IMR-90 (cell line): ENCODE measurements around the gene HYCC2. TPM values are rescaled to one million over a fixed set of nuclear protein-coding genes. Genes with fewer than 3 reads are reported as not detected.

Experiments used
- ATAC-seq: fragments of 200-7000 bp; cut with Tn5 transposase; 2 replicates; pipeline ENCODE4 v1.9.1; 2020; ENCODE audit warnings: low read depth, mild to moderate bottlenecking, moderate library complexity
- BruUV-seq: library from RNA; stranded (reverse); fragments of 400-500 nt; replicated peaks from 2 replicates; lab custom pipeline; 2021; lab: Mats Ljungman, UMichigan
- CTCF ChIA-PET: fragments of 300-600 bp; formaldehyde crosslinking; extraction: SDS; loops from one replicate; lab custom pipeline; 2021; ENCODE audit warnings: antibody characterized with exemption; lab: Yijun Ruan, JAX
- POLR2A ChIA-PET: fragments of 300-600 bp; sonication (Branson Sonifier 250); formaldehyde crosslinking; loops from one replicate; lab custom pipeline; 2022; ENCODE audit warnings: antibody characterized with exemption; ENCODE audit not compliant: unreplicated experiment; lab: Charles Lee
- DNase-seq: peaks from one replicate; pipeline ENCODE4 v3.0.0; 2013
- H2AFZ ChIP-seq: replicated peaks from 2 replicates; pipeline ENCODE3; 2013; ENCODE audit warnings: low read length, mild to moderate bottlenecking; ENCODE audit not compliant: poor library complexity
- H2AK5ac ChIP-seq: 2 replicates; pipeline ENCODE4 v1.6.1; 2013; ENCODE audit warnings: low read depth, low read length, inconsistent platforms
- H2AK9ac ChIP-seq: replicated peaks from 2 replicates; pipeline ENCODE3; 2013; ENCODE audit warnings: mild to moderate bottlenecking, low read depth, low read length, moderate library complexity; ENCODE audit not compliant: poor library complexity
- H2BK120ac ChIP-seq: 2 replicates; pipeline ENCODE4 v1.6.1; 2013; ENCODE audit warnings: low read depth, low read length, inconsistent platforms
- H2BK15ac ChIP-seq: 3 replicates; pipeline ENCODE4 v1.6.1; 2013; ENCODE audit warnings: low read depth, low read length, inconsistent platforms
- H2BK20ac ChIP-seq: 2 replicates; pipeline ENCODE4 v1.6.1; 2013; ENCODE audit warnings: low read depth, mild to moderate bottlenecking, inconsistent platforms, low read length, moderate library complexity
- H2BK5ac ChIP-seq: 2 replicates; pipeline ENCODE4 v1.6.1; 2013; ENCODE audit warnings: mild to moderate bottlenecking, low read depth, low read length, inconsistent platforms; ENCODE audit not compliant: poor library complexity, severe bottlenecking
- H3K14ac ChIP-seq: replicated peaks from 2 replicates; pipeline ENCODE4 v1.6.1; 2013; ENCODE audit warnings: low read depth, low read length, inconsistent platforms
- H3K18ac ChIP-seq: 2 replicates; pipeline ENCODE4 v1.6.1; 2013; ENCODE audit warnings: low read depth, low read length, control low read depth
- H3K23ac ChIP-seq: 2 replicates; pipeline ENCODE4 v1.6.1; 2013; ENCODE audit warnings: low read depth, low read length, inconsistent platforms
- H3K27ac ChIP-seq: 2 replicates; pipeline ENCODE4 v1.5.1; 2013; ENCODE audit warnings: mild to moderate bottlenecking, control low read depth, low read length; ENCODE audit not compliant: insufficient read depth
- H3K27me3 ChIP-seq: 2 replicates; pipeline ENCODE4 v1.6.1; 2013; ENCODE audit warnings: low read length; ENCODE audit not compliant: control insufficient read depth, insufficient read depth
- H3K36me3 ChIP-seq: 2 replicates; pipeline ENCODE4 v1.6.1; 2013; ENCODE audit warnings: low read length, mixed read lengths; ENCODE audit not compliant: control insufficient read depth, insufficient read depth
- H3K4ac ChIP-seq: 2 replicates; pipeline ENCODE4 v1.6.1; 2013; ENCODE audit warnings: low read depth, low read length, inconsistent platforms
- H3K4me1 ChIP-seq: 2 replicates; pipeline ENCODE4 v1.6.1; 2013; ENCODE audit warnings: low read length, mixed read lengths; ENCODE audit not compliant: control insufficient read depth, insufficient read depth
- H3K4me2 ChIP-seq: 2 replicates; pipeline ENCODE4 v1.6.1; 2013; ENCODE audit warnings: low read depth, mild to moderate bottlenecking, control low read depth, low read length, moderate library complexity
- H3K4me3 ChIP-seq: 2 replicates; pipeline ENCODE4 v1.5.1; 2013; ENCODE audit warnings: low read depth, mild to moderate bottlenecking, control low read depth, low read length, moderate library complexity; ENCODE audit not compliant: insufficient read depth
- H3K56ac ChIP-seq: 2 replicates; pipeline ENCODE4 v1.6.1; 2013; ENCODE audit warnings: low read length, inconsistent platforms; ENCODE audit not compliant: insufficient read depth; ENCODE audit errors: extremely low read depth
- H3K79me1 ChIP-seq, 2 experiments: 2 replicates each; pipeline ENCODE4 v1.6.1; 2013; ENCODE audit warnings: low read length in 2 of 2, inconsistent platforms in 1 of 2, low read depth in 1 of 2
- H3K9ac ChIP-seq: 2 replicates; pipeline ENCODE4 v1.6.1; 2013; ENCODE audit warnings: low read depth, low read length, control low read depth
- H3K9me1 ChIP-seq: 2 replicates; pipeline ENCODE4 v1.6.1; 2013; ENCODE audit warnings: low read length, inconsistent platforms; ENCODE audit not compliant: insufficient read depth
- H3K9me3 ChIP-seq: 2 replicates; pipeline ENCODE4 v1.6.1; 2013; ENCODE audit warnings: low read length; ENCODE audit not compliant: control insufficient read depth, insufficient read depth
- H4K20me1 ChIP-seq: 2 replicates; pipeline ENCODE4 v1.6.1; 2013; ENCODE audit warnings: low read length, inconsistent platforms; ENCODE audit not compliant: insufficient read depth
- H4K5ac ChIP-seq: 2 replicates; pipeline ENCODE4 v1.6.1; 2013; ENCODE audit warnings: mild to moderate bottlenecking, low read depth, low read length, control low read depth
- H4K8ac ChIP-seq, 2 experiments: 2 replicates each; pipeline ENCODE4 v1.6.1; 2013; ENCODE audit warnings: low read depth in 2 of 2, low read length in 2 of 2, control low read depth in 1 of 2, inconsistent platforms in 1 of 2
- H4K91ac ChIP-seq: 2 replicates; pipeline ENCODE4 v1.6.1; 2013; ENCODE audit warnings: low read depth, low read length, inconsistent platforms; ENCODE audit not compliant: insufficient read depth
- BHLHE40 ChIP-seq: fragments of 150-350 bp; IDR thresholded peaks from 2 replicates; pipeline ENCODE4 v1.6.1; 2016; ENCODE audit warnings: mild to moderate bottlenecking, low read depth, low read length
- CEBPB ChIP-seq: IDR thresholded peaks from 2 replicates; pipeline ENCODE4 v1.6.1; 2012; ENCODE audit warnings: low read depth, low read length, improper control_type of control experiment
- CTCF ChIP-seq: conservative IDR thresholded peaks from 2 replicates; pipeline ENCODE4 v1.5.1; 2012; ENCODE audit warnings: mild to moderate bottlenecking, low read depth, low read length, improper control_type of control experiment
- FOS ChIP-seq: fragments of 150-350 bp; IDR thresholded peaks from 2 replicates; pipeline ENCODE4 v1.6.1; 2016; ENCODE audit warnings: low read depth, low read length
- MAFK ChIP-seq: IDR thresholded peaks from 2 replicates; pipeline ENCODE4 v1.6.1; 2012; ENCODE audit warnings: low read depth, low read length, improper control_type of control experiment
- MAZ ChIP-seq: IDR thresholded peaks from 2 replicates; pipeline ENCODE4 v1.6.1; 2012; ENCODE audit warnings: low read depth, mild to moderate bottlenecking, low read length, improper control_type of control experiment, moderate library complexity, borderline replicate concordance
- MXI1 ChIP-seq: IDR thresholded peaks from 2 replicates; pipeline ENCODE4 v1.6.1; 2012; ENCODE audit warnings: low read depth, mild to moderate bottlenecking, low read length, moderate library complexity, borderline replicate concordance
- NFE2L2 ChIP-seq: fragments of 150-350 bp; IDR thresholded peaks from 2 replicates; pipeline ENCODE4 v1.6.1; 2016; ENCODE audit warnings: low read depth, mild to moderate bottlenecking, low read length
- POLR2A ChIP-seq: IDR thresholded peaks from 2 replicates; pipeline ENCODE4 v1.6.1; 2012; ENCODE audit warnings: mild to moderate bottlenecking, low read depth, low read length
- RAD21 ChIP-seq: IDR thresholded peaks from 2 replicates; pipeline ENCODE4 v1.6.1; 2012; ENCODE audit warnings: low read length, improper control_type of control experiment
- RCOR1 ChIP-seq: IDR thresholded peaks from 2 replicates; pipeline ENCODE4 v1.6.1; 2012; ENCODE audit warnings: mild to moderate bottlenecking, low read length, improper control_type of control experiment; ENCODE audit not compliant: insufficient replicate concordance
- RFX5 ChIP-seq: IDR thresholded peaks from 2 replicates; pipeline ENCODE4 v1.8.0; 2012; ENCODE audit warnings: low read depth, mild to moderate bottlenecking, low read length, moderate library complexity
- SMC3 ChIP-seq: fragments of 150-350 bp; IDR thresholded peaks from 2 replicates; pipeline ENCODE4 v1.6.1; 2016; ENCODE audit warnings: low read depth, mild to moderate bottlenecking, antibody characterized with exemption, low read length, moderate library complexity
- WGBS, 2 experiments: methylation state at CpG; one replicate each; pipeline versions ENCODE4 v1.1.5 to v1.1.7; 2013; ENCODE audit warnings: missing lambda C conversion rate in 2 of 2; ENCODE audit not compliant: insufficient read length in 1 of 2; ENCODE audit errors: extremely low coverage in 2 of 2; 5-methylcytosine and 5-hydroxymethylcytosine counted together
- dilution Hi-C: fragments of 300-500 bp; cut with HindIII; formaldehyde crosslinking; loops from one replicate; pipeline ENCODE4 v1.14.3; 2018; ENCODE audit warnings: low sequenced_read_pairs; ENCODE audit not compliant: unreplicated experiment
- in situ Hi-C: fragments of 300-500 bp; cut with MboI; formaldehyde crosslinking; loops from 3 replicates; pipeline ENCODE4 v1.14.3; 2019; ENCODE audit warnings: low sequenced_read_pairs, inconsistent platforms, mixed read lengths
- intact Hi-C: fragments of 100-400 bp; cut with micrococcal nuclease; formaldehyde crosslinking; loops from 2 replicates; pipeline ENCODE4 v1.10.0; 2022
- polyA plus RNA-seq, 3 experiments: library from polyadenylated mRNA; depleted of rRNA; stranded (reverse); fragments of >200 nt; gene quantifications; 2 replicates each; pipeline ENCODE4 v1.2.3, GENCODE V29; 2012; ENCODE audit warnings: low replicate concordance in 1 of 3
- total RNA-seq: library from RNA; depleted of rRNA; stranded (reverse); fragments of >200 nt; gene quantifications from 2 replicates; pipeline ENCODE4 v1.2.3, GENCODE V29; 2012

HYCC2 gene
- total and polyA plus RNA-seq, 2 of the 4 experiments (the other 2 are of a cell fraction) = 2.2 to 9.1 TPM

- Histone ChIP-seq H3K9me1 (peaks cover 6% of the 10 kb centered on the region), H3K27ac (peak overlapping the region; percentile 92), H3K18ac (peak overlapping the region; percentile 84), H4K5ac (peak overlapping the region; percentile 14), H2BK120ac (peak overlapping the region; percentile 97), H2BK15ac (peak overlapping the region; percentile 45; the same call in 1 of the 3 replicates), H3K9ac (peak overlapping the region; percentile 87), H3K4ac (peak overlapping the region; percentile 98), H3K36me3 (no peaks in the 10 kb centered on the region), H3K79me1 (peaks cover 11 to 61% of the 10 kb centered on the region in 2 experiments; a peak in 3 of 4 replicates), H3K9me3 (no peaks in the 10 kb centered on the region), H3K23ac (peak overlapping the region; percentile 84), H2AFZ (peak overlapping the region; percentile 98), H3K4me1 (peaks cover 4% of the 10 kb centered on the region), H4K8ac (peak overlapping the region; percentile 80 to 99), H2AK9ac (peak overlapping the region; percentile 98), H2BK20ac (peak overlapping the region; percentile 38; the same call in 1 of the 2 replicates), H3K27me3 (no peaks in the 10 kb centered on the region), H4K20me1 (peaks cover 14% of the 10 kb centered on the region), H3K56ac (peak overlapping the region; percentile 95), H3K14ac (peak overlapping the region; percentile 100), H3K4me2 (peak overlapping the region; percentile 89), H2BK5ac (peak overlapping the region; percentile 98), H3K4me3 (peak overlapping the region; percentile 58), H4K91ac (peak overlapping the region; percentile 98), H2AK5ac (peak overlapping the region; percentile 93)
- TF ChIP-seq MXI1 = no peak
- no peak for TF ChIP-seq MAZ
- TF ChIP-seq CEBPB = peak; percentile 96
- TF ChIP-seq BHLHE40 = peak; percentile 16; the same call in 1 of the 2 replicates
- TF ChIP-seq NFE2L2 = no peak
- no peak for TF ChIP-seq RFX5
- peak; percentile 33; the same call in 1 of the 2 replicates for TF ChIP-seq CTCF
- no peak; the same call in 1 of the 2 replicates for TF ChIP-seq RAD21
- 0 out of 2 replicates have a peak, but pooled peaks have one; percentile 6 for TF ChIP-seq SMC3
- TF ChIP-seq RCOR1 = no peak
- no peak for TF ChIP-seq MAFK
- no peak for TF ChIP-seq FOS
- TF ChIP-seq POLR2A = no peak
- in situ Hi-C loops = no loop called here
- intact Hi-C loops = loop anchor here (1.0 to 5.0 kb wide), 3 partner anchors 32 to 45 kb away; partner anchors contain the start of genes HYCC2 and NDUFB3
- dilution Hi-C loops = no loop called here
- DNase-seq (peak; percentile 86), ATAC-seq (peak; percentile 10)
- WGBS, 2 experiments = 12% methylated on average over 6 of the region's 22 CpGs; no CpG with 5 or more reads in 1 of the 2 experiments
- POLR2A ChIA-PET = interaction anchor here (0.5 kb wide), 1 partner anchor 55 kb away, joined by 3 read pairs; no protein-coding TSS in a partner anchor
- CTCF ChIA-PET = interaction anchor here (0.7 to 1.9 kb wide), 3 partner anchors 11 to 138 kb away, joined by 3 to 4 read pairs (median 3); no protein-coding TSS in a partner anchor
- BruUV-seq = no TSS peak
Observed at GRCh38 chr2:201116959-201117734, 45.7 kb upstream of the HYCC2 start.
